H9 (cell line): Measurements from ENCODE around the gene GFER. TPM values are rescaled to one million over a fixed set of nuclear protein-coding genes. Genes with fewer than 3 reads are reported as not detected.
A peak's percentile ranks its signal among the peaks of the same experiment; 100 is the strongest.

Source experiments
- DNase-seq: peaks from one replicate; pipeline ENCODE4 v3.0.0-alpha.2; 2017
- H2AFZ ChIP-seq: one replicate; pipeline ENCODE4 v1.6.1; 2013; ENCODE audit warnings: mild to moderate bottlenecking, low read length, control low read depth, moderate library complexity
- H2AK5ac ChIP-seq: 2 replicates; pipeline ENCODE4 v1.6.1; 2013; ENCODE audit warnings: low read length, control low read depth, mixed read lengths; ENCODE audit not compliant: insufficient read length
- H2BK120ac ChIP-seq: one replicate; pipeline ENCODE4 v1.6.1; 2013; ENCODE audit warnings: low read depth, mild to moderate bottlenecking, low read length, control low read depth, inconsistent platforms; ENCODE audit not compliant: poor library complexity, severe bottlenecking
- H2BK12ac ChIP-seq: 2 replicates; pipeline ENCODE4 v1.6.1; 2013; ENCODE audit warnings: low read length, control low read depth, mixed read lengths, low read depth; ENCODE audit not compliant: insufficient read length
- H2BK15ac ChIP-seq: 2 replicates; pipeline ENCODE4 v1.6.1; 2013; ENCODE audit warnings: low read depth, low read length, control low read depth
- H2BK20ac ChIP-seq: one replicate; pipeline ENCODE4 v1.6.1; 2013; ENCODE audit warnings: low read depth, mild to moderate bottlenecking, low read length, control low read depth, inconsistent platforms; ENCODE audit not compliant: poor library complexity, severe bottlenecking
- H2BK5ac ChIP-seq: 2 replicates; pipeline ENCODE4 v1.6.1; 2013; ENCODE audit warnings: low read length, control low read depth, mixed read lengths; ENCODE audit not compliant: insufficient read length
- H3K14ac ChIP-seq: 2 replicates; pipeline ENCODE4 v1.6.1; 2013; ENCODE audit warnings: low read length, control low read depth; ENCODE audit not compliant: insufficient read depth
- H3K18ac ChIP-seq: 2 replicates; pipeline ENCODE4 v1.6.1; 2013; ENCODE audit warnings: low read depth, mild to moderate bottlenecking, mixed read lengths, low read length, control low read depth; ENCODE audit not compliant: insufficient read length
- H3K23ac ChIP-seq: 2 replicates; pipeline ENCODE4 v1.6.1; 2013; ENCODE audit warnings: low read length, control low read depth, mixed read lengths, low read depth; ENCODE audit not compliant: insufficient read length
- H3K23me2 ChIP-seq: 2 replicates; pipeline ENCODE4 v1.6.1; 2013; ENCODE audit warnings: low read depth, mild to moderate bottlenecking, mixed read lengths, low read length, control low read depth; ENCODE audit not compliant: insufficient read length, poor library complexity, severe bottlenecking
- H3K27ac ChIP-seq: 2 replicates; pipeline ENCODE4 v1.5.1; 2013; ENCODE audit warnings: low read length, control low read depth, mixed read lengths, low read depth; ENCODE audit not compliant: insufficient read length
- H3K27me3 ChIP-seq: 2 replicates; pipeline ENCODE4 v1.6.1; 2013; ENCODE audit warnings: low read length, control low read depth, inconsistent platforms; ENCODE audit not compliant: insufficient read depth
- H3K4ac ChIP-seq: 2 replicates; pipeline ENCODE4 v1.6.1; 2013; ENCODE audit warnings: low read depth, mild to moderate bottlenecking, control low read depth, inconsistent platforms, low read length, moderate library complexity
- H3K4me1 ChIP-seq: 2 replicates; pipeline ENCODE4 v1.6.1; 2013; ENCODE audit warnings: low read length, control low read depth, inconsistent platforms; ENCODE audit not compliant: insufficient read depth
- H3K4me2 ChIP-seq: 2 replicates; pipeline ENCODE4 v1.6.1; 2013; ENCODE audit warnings: low read length, control low read depth, mixed read lengths; ENCODE audit not compliant: insufficient read length, insufficient read depth
- H3K56ac ChIP-seq: 2 replicates; pipeline ENCODE4 v1.6.1; 2013; ENCODE audit warnings: low read depth, mild to moderate bottlenecking, mixed read lengths, low read length, control low read depth; ENCODE audit not compliant: insufficient read length
- H3K79me1 ChIP-seq: 2 replicates; pipeline ENCODE4 v1.6.1; 2013; ENCODE audit warnings: low read depth, mild to moderate bottlenecking, moderate library complexity, low read length, control low read depth, inconsistent platforms; ENCODE audit not compliant: insufficient read depth, poor library complexity, severe bottlenecking
- H3K79me2 ChIP-seq: 2 replicates; pipeline ENCODE4 v1.6.1; 2013; ENCODE audit warnings: low read length, control low read depth, inconsistent platforms; ENCODE audit not compliant: insufficient read depth
- H3K9ac ChIP-seq: 2 replicates; pipeline ENCODE4 v1.6.1; 2013; ENCODE audit warnings: low read length, control low read depth, mixed read lengths; ENCODE audit not compliant: insufficient read length; ENCODE audit errors: extremely low read depth
- H3K9me3 ChIP-seq: one replicate; pipeline ENCODE4 v1.6.1; 2013; ENCODE audit warnings: low read depth, low read length, inconsistent platforms; ENCODE audit not compliant: control insufficient read depth
- H3T11ph ChIP-seq: one replicate; pipeline ENCODE4 v1.6.1; 2013; ENCODE audit warnings: mild to moderate bottlenecking, low read length, control low read depth, inconsistent platforms
- H4K20me1 ChIP-seq: one replicate; pipeline ENCODE4 v1.6.1; 2013; ENCODE audit not compliant: control insufficient read depth, insufficient read length, insufficient read depth
- H4K5ac ChIP-seq: 2 replicates; pipeline ENCODE4 v1.6.1; 2013; ENCODE audit warnings: low read depth, mild to moderate bottlenecking, mixed read lengths, low read length, control low read depth; ENCODE audit not compliant: insufficient read length
- H4K8ac ChIP-seq: replicated peaks from 2 replicates; pipeline ENCODE4 v1.6.1; 2013; ENCODE audit warnings: low read length, control low read depth, mixed read lengths, low read depth; ENCODE audit not compliant: insufficient read length
- H4K91ac ChIP-seq: 2 replicates; pipeline ENCODE4 v1.6.1; 2013; ENCODE audit warnings: low read depth, mild to moderate bottlenecking, moderate library complexity, mixed read lengths, low read length, control low read depth; ENCODE audit not compliant: insufficient read length
- H3K27ac Mint-ChIP-seq, 3 experiments: 2 replicates in 2 of 3; 3 replicates in 1 of 3; pipeline ENCODE4 v1.8.0; 2020 to 2021; ENCODE audit warnings: mixed read lengths in 3 of 3, mild to moderate bottlenecking in 1 of 3, moderate library complexity in 1 of 3
- H3K27me3 Mint-ChIP-seq: 2 replicates; pipeline ENCODE4 v1.8.0; 2021; ENCODE audit warnings: low read depth, mild to moderate bottlenecking, moderate library complexity, mixed read lengths
- H3K36me3 Mint-ChIP-seq, 3 experiments: 2 replicates in 2 of 3; 3 replicates in 1 of 3; pipeline ENCODE4 v1.8.0; 2020 to 2021; ENCODE audit warnings: low read depth in 3 of 3, mixed read lengths in 3 of 3; ENCODE audit not compliant: insufficient read depth in 1 of 3
- H3K4me1 Mint-ChIP-seq, 2 experiments: 2 replicates each; pipeline ENCODE4 v1.8.0; 2020; ENCODE audit warnings: mixed read lengths in 2 of 2
- H3K4me3 Mint-ChIP-seq, 2 experiments: 2 replicates in 1 of 2; 3 replicates in 1 of 2; pipeline ENCODE4 v1.8.0; 2020 to 2021; ENCODE audit warnings: mild to moderate bottlenecking in 2 of 2, mixed read lengths in 2 of 2, moderate library complexity in 1 of 2
- H3K9me3 Mint-ChIP-seq, 2 experiments: 2 replicates in 1 of 2; 3 replicates in 1 of 2; pipeline ENCODE4 v1.8.0; 2020; ENCODE audit warnings: mild to moderate bottlenecking in 2 of 2, mixed read lengths in 2 of 2, moderate library complexity in 1 of 2
- WGBS: extraction: QIAGEN DNeasy Blood & Tissue Kit; methylation state at CpG from one replicate; pipeline ENCODE4 v1.1.7; 2013; ENCODE audit warnings: missing lambda C conversion rate, low lambda C conversion rate, mixed read lengths; ENCODE audit not compliant: insufficient read length; ENCODE audit errors: extremely low coverage; 5-methylcytosine and 5-hydroxymethylcytosine counted together
- total RNA-seq: library from RNA; stranded (reverse); gene quantifications from 2 replicates; pipeline ENCODE4 v1.2.1, GENCODE V29; 2021
- TF ChIP-seq, protein P1 (sequence below): fragments of 200-600 bp; sonication (generic); conservative IDR thresholded peaks from 3 replicates; pipeline ENCODE4 v1.8.0; 2021; ENCODE audit warnings: antibody characterized with exemption, mild to moderate bottlenecking

The GFER gene
- total RNA-seq, 1 experiment from 2014 or later: 49.1 TPM

DNA sequence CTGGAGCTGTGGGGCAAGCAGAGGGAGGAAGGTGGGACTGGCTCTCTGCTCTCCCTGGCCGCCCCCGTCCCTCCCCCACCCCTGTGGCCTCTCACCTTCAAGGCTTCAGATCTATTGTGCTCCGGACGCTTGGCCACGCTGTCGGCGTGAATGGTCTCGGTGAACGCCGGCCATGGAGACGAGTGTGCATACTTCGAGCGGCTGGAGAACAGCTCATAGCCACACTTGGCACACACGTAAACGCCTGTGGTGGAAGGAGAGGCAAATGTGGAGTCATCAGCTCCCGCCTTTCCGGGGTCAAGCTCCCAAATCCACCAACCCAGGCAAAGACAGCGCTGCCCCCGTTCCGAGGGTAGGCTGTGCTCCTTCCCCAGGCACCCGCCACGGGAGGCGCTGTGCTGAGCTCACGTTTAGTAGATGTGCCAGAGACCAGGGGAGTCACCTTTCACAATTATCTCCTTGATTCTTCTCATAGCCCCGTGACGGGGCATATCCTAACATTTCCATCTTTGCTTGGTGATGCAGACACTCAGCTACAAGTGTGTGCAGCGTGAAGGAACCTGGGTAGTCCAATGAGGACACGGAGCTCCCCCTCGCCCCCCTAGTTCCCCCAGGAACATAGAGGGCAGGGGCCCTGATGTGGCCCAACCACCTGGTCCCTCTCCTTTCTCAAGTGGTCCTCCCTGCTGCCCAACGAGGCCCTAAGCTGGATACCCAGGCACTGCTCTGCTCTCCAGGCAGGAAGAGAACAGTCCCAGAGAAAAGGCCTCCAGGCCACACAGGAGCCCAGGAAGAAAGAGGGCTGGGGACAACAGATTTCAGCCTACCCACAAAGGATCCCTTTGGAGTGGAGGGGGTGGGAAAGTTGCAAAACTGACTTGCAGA lies 42.6 kb upstream of the GFER start:
- Histone ChIP-seq H3K18ac (no peak overlapping the region), H3K27me3 (no peaks in the 10 kb centered on the region), H2BK12ac (no peak overlapping the region), H2BK20ac (no peak overlapping the region), H3K14ac (no peak overlapping the region), H3K23me2 (peaks cover 7% of the 10 kb centered on the region), H4K91ac (no peak overlapping the region), H3K27ac (no peak overlapping the region), H3K79me1 (no peaks in the 10 kb centered on the region), H3K4ac (no peak overlapping the region), H3T11ph (no peak overlapping the region), H3K56ac (no peak overlapping the region), H2BK5ac (no peak overlapping the region), H2AK5ac (no peak overlapping the region), H2BK120ac (no peak overlapping the region), H3K9me3 (no peaks in the 10 kb centered on the region), H3K4me2 (peak overlapping the region; percentile 55), H4K8ac (no peak overlapping the region), H2BK15ac (no peak overlapping the region), H2AFZ (no peak overlapping the region), H3K4me1 (peaks cover 4% of the 10 kb centered on the region; the same call in 1 of the 2 replicates), H4K5ac (no peak overlapping the region), H3K23ac (no peak overlapping the region), H3K9ac (no peak overlapping the region), H4K20me1 (no peaks in the 10 kb centered on the region), H3K79me2 (no peaks in the 10 kb centered on the region)
- Mint-ChIP-seq H3K27me3 (no peaks in the 10 kb centered on the region; the same call in 1 of the 2 replicates), H3K36me3 (peaks cover 10 to 28% (median 17%) of the 10 kb centered on the region in 3 experiments; a peak in 6 of 7 replicates), H3K9me3 (no peaks in the 10 kb centered on the region), H3K27ac (no peak overlapping the region), H3K4me1 (peaks cover 15 to 23% of the 10 kb centered on the region in 2 experiments), H3K4me3 (peak overlapping the region; percentile 88 to 93)
- TF ChIP-seq, protein P1, sequence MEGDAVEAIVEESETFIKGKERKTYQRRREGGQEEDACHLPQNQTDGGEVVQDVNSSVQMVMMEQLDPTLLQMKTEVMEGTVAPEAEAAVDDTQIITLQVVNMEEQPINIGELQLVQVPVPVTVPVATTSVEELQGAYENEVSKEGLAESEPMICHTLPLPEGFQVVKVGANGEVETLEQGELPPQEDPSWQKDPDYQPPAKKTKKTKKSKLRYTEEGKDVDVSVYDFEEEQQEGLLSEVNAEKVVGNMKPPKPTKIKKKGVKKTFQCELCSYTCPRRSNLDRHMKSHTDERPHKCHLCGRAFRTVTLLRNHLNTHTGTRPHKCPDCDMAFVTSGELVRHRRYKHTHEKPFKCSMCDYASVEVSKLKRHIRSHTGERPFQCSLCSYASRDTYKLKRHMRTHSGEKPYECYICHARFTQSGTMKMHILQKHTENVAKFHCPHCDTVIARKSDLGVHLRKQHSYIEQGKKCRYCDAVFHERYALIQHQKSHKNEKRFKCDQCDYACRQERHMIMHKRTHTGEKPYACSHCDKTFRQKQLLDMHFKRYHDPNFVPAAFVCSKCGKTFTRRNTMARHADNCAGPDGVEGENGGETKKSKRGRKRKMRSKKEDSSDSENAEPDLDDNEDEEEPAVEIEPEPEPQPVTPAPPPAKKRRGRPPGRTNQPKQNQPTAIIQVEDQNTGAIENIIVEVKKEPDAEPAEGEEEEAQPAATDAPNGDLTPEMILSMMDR: peak; percentile 56
- peak; percentile 75 for DNase-seq
- no CpG with 5 or more reads among the region's 30 CpGs for WGBS
